ENCODE results near the gene ACTR3C. TPM values are rescaled to one million over a fixed set of nuclear protein-coding genes. Genes with fewer than 3 reads are reported as not detected.

The ACTR3C gene
- total and polyA plus RNA-seq, 5 donors = 4.2 to 7.4 (median 5.4) TPM

DNA sequence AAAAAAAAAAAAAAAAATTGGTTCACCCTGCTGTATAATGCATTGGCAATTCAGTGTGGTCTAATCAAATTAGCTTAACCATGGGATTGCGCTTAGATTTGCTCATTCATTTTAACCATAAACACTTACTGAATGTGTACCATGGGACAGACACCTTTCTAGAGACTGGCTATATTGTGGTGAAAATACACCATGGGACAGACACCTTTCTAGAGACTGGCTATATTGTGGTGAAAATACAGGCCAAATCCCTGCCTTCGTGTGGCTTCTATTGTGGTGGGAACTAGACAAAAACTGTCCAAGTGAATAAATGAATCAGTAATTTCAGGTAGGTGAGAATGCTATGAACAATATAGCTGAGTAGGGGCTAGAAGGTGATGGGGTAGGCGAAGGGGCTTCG is 35.1 kb upstream of the ACTR3C start:
- ATAC-seq (no peak), DNase-seq (no peak)
- no peaks in the 10 kb centered on the region for H3K9me3 ChIP-seq (ENCODE audit: control insufficient read depth, low read length)
- 95% methylated on average over 4 of the region's 4 CpGs for WGBS
- intact Hi-C loops (cut with DNase I) = loop anchor here in 2 of 4 donors (10.0 kb wide), 1 partner anchor 46 kb away; a partner anchor contains a TSS
- H3K27me3 ChIP-seq (ENCODE audit: control insufficient read depth, insufficient read depth) = no peaks in the 10 kb centered on the region
- no peak overlapping the region for H3K27ac ChIP-seq (ENCODE audit: low read length)
- no peaks in the 10 kb centered on the region for H3K4me1 ChIP-seq (ENCODE audit: control insufficient read depth, insufficient read depth, low read length)
- no peak overlapping the region for H3K4me3 ChIP-seq (ENCODE audit: low read length)

DNA sequence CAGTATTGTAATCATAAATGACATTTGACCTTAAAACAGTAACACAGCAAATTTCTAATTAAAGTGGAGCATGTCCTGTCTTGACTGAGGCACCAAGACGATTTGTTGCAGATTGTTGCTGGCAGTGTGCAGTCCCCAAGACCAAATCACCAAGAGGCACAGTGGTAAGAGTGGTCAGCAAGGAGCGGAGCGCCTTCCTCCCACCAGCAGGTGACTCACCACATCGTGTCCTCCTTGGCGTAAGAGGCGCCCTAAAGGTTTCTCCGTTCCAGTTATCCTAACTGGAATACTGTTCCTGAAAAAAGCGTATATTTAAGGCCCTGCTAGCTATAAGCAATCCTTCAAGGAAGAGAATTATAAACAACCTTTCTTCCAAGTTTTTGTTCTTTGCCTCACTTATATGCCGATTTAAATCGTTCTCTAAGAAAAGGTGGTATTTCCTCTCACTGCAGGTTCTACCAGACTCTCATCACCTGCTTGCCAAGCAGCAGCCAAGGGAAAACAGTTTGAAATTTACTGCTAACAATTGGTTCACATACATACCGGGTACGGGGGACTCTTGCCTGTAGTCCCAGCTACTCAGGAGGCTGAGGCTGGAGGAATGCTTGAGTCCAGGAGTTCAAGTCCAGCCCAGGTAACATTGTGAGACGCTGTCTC is 34.6 kb upstream of the ACTR3C start:
- no peak for ATAC-seq
- intact Hi-C loops (cut with DNase I) = loop anchor here in 3 of 4 donors (2.0 to 10.0 kb wide), 2 partner anchors 47 to 63 kb away; a partner anchor contains a TSS
- no peaks in the 10 kb centered on the region for H3K9me3 ChIP-seq (ENCODE audit: control insufficient read depth, low read length)
- H3K27ac ChIP-seq (ENCODE audit: low read length) = no peak overlapping the region
- no peak for DNase-seq
- H3K4me3 ChIP-seq (ENCODE audit: low read length) = no peak overlapping the region
- H3K27me3 ChIP-seq (ENCODE audit: control insufficient read depth, insufficient read depth) = no peaks in the 10 kb centered on the region
- WGBS = 82% methylated on average over 13 of the region's 13 CpGs
- H3K4me1 ChIP-seq (ENCODE audit: control insufficient read depth, insufficient read depth, low read length) = no peaks in the 10 kb centered on the region

DNA sequence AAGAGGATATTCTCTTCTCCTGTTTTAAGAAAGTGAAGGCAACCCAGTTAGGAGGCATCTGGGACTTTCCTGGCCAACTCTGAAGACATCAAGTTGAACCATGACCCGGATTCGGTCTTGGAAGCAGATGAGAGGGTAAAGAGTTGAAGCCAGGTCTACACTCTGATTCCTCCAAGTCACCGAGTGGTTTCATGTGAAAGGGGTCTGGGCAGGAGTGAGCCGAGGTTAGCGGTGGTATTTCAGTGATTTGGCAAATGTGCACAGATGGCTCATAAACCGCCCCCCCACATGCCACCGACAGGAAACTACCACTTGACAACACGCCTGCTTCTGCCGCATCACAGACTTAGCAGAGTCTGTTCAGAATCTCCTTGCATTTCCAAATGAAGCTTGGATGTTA is 33.9 kb upstream of the ACTR3C start:
- no peaks in the 10 kb centered on the region for H3K27me3 ChIP-seq (ENCODE audit: control insufficient read depth, insufficient read depth)
- no peak for DNase-seq
- no peak for ATAC-seq
- no peak overlapping the region for H3K4me3 ChIP-seq (ENCODE audit: low read length)
- H3K9me3 ChIP-seq (ENCODE audit: control insufficient read depth, low read length) = no peaks in the 10 kb centered on the region
- no peak overlapping the region for H3K27ac ChIP-seq (ENCODE audit: low read length)
- no peaks in the 10 kb centered on the region for H3K4me1 ChIP-seq (ENCODE audit: control insufficient read depth, insufficient read depth, low read length)
- WGBS = 52% methylated on average over 9 of the region's 9 CpGs
- intact Hi-C loops (cut with DNase I) = loop anchor here in 3 of 4 donors (2.0 to 10.0 kb wide), 2 partner anchors 48 to 64 kb away; a partner anchor contains a TSS

DNA sequence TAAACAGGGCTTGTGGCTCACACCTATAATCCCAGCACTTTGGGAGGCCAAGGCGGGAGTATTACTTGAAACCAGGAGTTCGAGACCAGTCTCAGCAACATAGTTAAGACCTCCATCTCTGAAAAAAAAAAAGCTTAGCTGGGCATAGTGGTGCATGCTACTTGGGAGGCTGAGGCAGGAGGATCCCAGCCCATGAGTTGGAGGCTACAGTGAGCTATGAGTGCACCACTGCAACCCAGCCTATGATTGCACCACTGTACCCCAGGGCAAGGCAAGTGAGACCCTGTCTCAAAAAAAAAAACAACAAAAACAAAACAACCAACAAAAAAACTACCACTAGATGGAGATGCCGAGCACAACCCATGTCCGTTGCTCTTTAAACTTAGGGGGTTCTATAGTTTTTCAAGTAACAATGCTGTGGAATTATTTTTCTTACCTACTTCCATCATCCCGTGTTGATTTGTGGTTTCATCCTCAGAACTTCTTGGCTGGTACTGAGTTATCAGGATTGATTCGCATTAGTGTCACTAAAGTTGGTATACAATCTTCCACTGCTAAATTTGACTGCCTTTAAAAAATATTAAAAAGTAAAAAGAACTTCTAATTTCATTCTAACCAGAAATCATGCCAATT is 33.0 kb upstream of the ACTR3C start:
- intact Hi-C loops (cut with DNase I) = loop anchor here in 3 of 4 donors (2.0 to 10.0 kb wide), 2 partner anchors 48 to 64 kb away; a partner anchor contains a TSS
- H3K9me3 ChIP-seq (ENCODE audit: control insufficient read depth, low read length) = no peaks in the 10 kb centered on the region
- DNase-seq (no peak), ATAC-seq (no peak)
- H3K27me3 ChIP-seq (ENCODE audit: control insufficient read depth, insufficient read depth) = no peaks in the 10 kb centered on the region
- H3K4me3 ChIP-seq (ENCODE audit: low read length) = no peak overlapping the region
- H3K4me1 ChIP-seq (ENCODE audit: control insufficient read depth, insufficient read depth, low read length) = no peaks in the 10 kb centered on the region
- no peak overlapping the region for H3K27ac ChIP-seq (ENCODE audit: low read length)
- 33% methylated on average over 6 of the region's 6 CpGs for WGBS

DNA sequence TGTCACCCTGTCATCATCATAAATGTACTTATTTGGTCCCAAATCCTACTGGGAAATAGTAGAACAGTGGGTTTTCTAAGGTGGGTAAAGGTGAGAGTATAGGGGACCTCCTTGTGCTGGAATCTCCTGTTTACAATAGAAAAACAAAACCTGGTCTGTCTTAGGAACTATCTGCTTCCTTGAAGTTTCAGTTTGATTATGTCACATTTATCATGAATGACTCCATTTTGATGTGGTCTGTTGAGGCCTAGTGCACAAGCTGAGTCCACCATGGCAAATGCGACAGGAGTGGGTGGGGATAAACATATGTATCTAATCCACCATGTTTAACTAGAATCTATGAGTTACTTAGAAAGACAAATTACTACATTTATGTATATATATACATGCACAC is 32.3 kb upstream of the ACTR3C start:
- no peak for DNase-seq
- H3K27ac ChIP-seq (ENCODE audit: low read length) = no peak overlapping the region
- H3K4me3 ChIP-seq (ENCODE audit: low read length) = no peak overlapping the region
- H3K27me3 ChIP-seq (ENCODE audit: control insufficient read depth, insufficient read depth) = no peaks in the 10 kb centered on the region
- intact Hi-C loops (cut with DNase I) = loop anchor here (2.0 to 10.0 kb wide), 3 partner anchors 49 to 65 kb away; a partner anchor contains a TSS
- WGBS = 86% methylated on average over 1 of the region's 1 CpG
- H3K4me1 ChIP-seq (ENCODE audit: control insufficient read depth, insufficient read depth, low read length) = no peaks in the 10 kb centered on the region
- no peak for ATAC-seq
- no peaks in the 10 kb centered on the region for H3K9me3 ChIP-seq (ENCODE audit: control insufficient read depth, low read length)

DNA sequence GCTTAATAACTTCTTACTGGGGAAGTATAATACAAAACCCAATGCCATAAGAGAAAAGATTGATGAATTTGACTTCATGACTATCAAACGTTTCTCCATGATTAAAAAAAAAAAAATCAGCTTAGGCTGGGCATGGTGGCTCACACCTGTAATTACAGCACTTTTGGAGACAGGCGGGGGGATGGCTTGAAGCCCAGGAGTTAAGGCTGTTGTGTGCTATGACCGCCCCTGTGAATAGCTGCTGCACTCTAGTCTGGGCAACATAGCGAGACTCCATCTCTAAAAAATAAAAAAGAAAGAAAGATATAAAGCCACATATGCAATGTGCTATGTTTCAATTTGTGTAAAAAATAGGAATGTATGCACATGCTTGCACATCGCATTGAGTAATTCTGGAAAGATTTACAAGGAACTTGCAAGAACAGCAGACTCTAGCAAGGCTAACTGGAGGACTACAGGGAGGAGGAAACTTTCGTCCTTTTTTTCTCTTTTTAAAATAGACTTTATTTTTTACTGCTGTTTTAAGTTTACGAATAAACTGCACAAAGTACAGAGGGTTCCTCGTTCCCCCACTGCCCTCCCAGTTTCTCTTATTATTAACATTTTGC is 28.3 kb upstream of the ACTR3C start:
- intact Hi-C loops (cut with DNase I) = loop anchor here in 2 of 4 donors (10.0 kb wide), 1 partner anchor 53 kb away; a partner anchor contains a TSS
- Histone ChIP-seq H3K9me3 (ENCODE audit: control insufficient read depth, low read length) (no peaks in the 10 kb centered on the region), H3K27me3 (ENCODE audit: control insufficient read depth, insufficient read depth) (no peaks in the 10 kb centered on the region), H3K4me3 (ENCODE audit: low read length) (no peak overlapping the region), H3K27ac (ENCODE audit: low read length) (no peak overlapping the region), H3K4me1 (ENCODE audit: control insufficient read depth, insufficient read depth, low read length) (no peaks in the 10 kb centered on the region)
- WGBS = 74% methylated on average over 8 of the region's 8 CpGs
- ATAC-seq = no peak
- no peak for DNase-seq

DNA sequence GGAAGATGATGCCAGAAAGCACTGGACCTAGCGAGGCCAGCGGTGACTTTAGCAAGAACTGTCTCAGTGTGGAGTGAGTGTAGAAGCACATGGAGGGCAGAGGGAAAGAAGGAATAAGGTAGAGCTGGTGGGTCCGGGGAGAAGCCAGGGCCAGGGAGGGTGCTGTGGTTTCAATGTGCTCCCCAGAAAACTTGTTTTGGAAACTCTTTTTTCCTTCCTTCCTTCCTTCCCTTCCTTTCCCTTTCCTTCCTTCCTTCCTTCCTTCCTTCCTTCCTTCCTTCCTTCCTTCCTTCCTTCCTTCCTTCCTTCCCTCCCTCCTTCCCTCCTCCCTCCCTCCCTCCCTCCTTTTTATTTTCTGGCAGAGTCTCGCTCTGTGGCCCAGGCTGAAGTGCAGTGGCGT is 23.6 kb upstream of the ACTR3C start:
- WGBS = 91% methylated on average over 5 of the region's 5 CpGs
- H3K27ac ChIP-seq (ENCODE audit: low read length) = no peak overlapping the region
- H3K27me3 ChIP-seq (ENCODE audit: control insufficient read depth, insufficient read depth) = no peaks in the 10 kb centered on the region
- DNase-seq = no peak
- intact Hi-C loops (cut with DNase I) = no loop called here
- ATAC-seq = no peak
- H3K9me3 ChIP-seq (ENCODE audit: control insufficient read depth, low read length) = no peaks in the 10 kb centered on the region
- H3K4me1 ChIP-seq (ENCODE audit: control insufficient read depth, insufficient read depth, low read length) = no peaks in the 10 kb centered on the region
- H3K4me3 ChIP-seq (ENCODE audit: low read length) = no peak overlapping the region

DNA sequence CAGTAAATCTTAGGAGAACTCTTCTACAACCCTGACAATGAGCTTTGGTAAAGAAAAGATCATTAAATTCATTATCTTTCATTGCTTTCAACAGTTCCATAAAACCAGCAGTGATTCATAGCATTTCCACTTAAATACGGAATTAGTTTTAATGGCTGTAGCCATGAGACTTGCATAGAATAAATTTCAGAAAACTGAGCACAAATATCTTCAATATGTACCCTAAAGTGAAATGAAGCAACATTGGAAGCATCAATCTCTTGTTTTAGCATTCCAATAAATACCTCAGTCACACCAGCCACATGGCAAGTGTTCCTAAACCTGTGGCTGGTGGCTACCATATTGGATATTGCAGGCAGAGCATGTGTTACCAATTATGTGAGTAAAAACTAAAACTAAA is 21.7 kb upstream of the ACTR3C start:
- H3K4me1 ChIP-seq (ENCODE audit: control insufficient read depth, insufficient read depth, low read length) = no peaks in the 10 kb centered on the region
- intact Hi-C loops (cut with DNase I) = no loop called here
- no peaks in the 10 kb centered on the region for H3K9me3 ChIP-seq (ENCODE audit: control insufficient read depth, low read length)
- no peak overlapping the region for H3K4me3 ChIP-seq (ENCODE audit: low read length)
- no peak overlapping the region for H3K27ac ChIP-seq (ENCODE audit: low read length)
- ATAC-seq (no peak), DNase-seq (no peak)
- H3K27me3 ChIP-seq (ENCODE audit: control insufficient read depth, insufficient read depth) = no peaks in the 10 kb centered on the region
- 71% methylated on average over 1 of the region's 1 CpG for WGBS

DNA sequence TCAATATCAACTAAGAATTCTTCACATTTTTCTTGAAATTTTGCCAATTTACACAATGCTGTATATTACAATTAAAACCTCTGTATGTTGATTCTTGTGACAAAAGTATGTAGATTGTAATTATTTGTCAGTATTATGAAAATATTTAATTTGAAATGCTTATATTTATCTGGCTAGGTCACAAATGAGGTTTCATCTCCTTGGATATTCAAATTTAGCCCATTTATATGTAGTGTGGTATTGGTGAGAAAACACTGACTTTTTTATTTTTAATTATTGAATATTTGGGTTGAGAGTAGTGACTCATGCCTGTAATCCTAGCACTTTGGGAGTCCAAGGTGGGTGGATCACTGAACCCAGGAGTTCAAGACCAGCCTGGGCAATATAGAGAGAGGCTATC is 21.0 kb upstream of the ACTR3C start:
- Histone ChIP-seq H3K27me3 (ENCODE audit: control insufficient read depth, insufficient read depth) (no peaks in the 10 kb centered on the region), H3K9me3 (ENCODE audit: control insufficient read depth, low read length) (no peaks in the 10 kb centered on the region), H3K27ac (ENCODE audit: low read length) (no peak overlapping the region), H3K4me3 (ENCODE audit: low read length) (no peak overlapping the region), H3K4me1 (ENCODE audit: control insufficient read depth, insufficient read depth, low read length) (no peaks in the 10 kb centered on the region)
- DNase-seq (no peak), ATAC-seq (no peak)
- intact Hi-C loops (cut with DNase I) = no loop called here

DNA sequence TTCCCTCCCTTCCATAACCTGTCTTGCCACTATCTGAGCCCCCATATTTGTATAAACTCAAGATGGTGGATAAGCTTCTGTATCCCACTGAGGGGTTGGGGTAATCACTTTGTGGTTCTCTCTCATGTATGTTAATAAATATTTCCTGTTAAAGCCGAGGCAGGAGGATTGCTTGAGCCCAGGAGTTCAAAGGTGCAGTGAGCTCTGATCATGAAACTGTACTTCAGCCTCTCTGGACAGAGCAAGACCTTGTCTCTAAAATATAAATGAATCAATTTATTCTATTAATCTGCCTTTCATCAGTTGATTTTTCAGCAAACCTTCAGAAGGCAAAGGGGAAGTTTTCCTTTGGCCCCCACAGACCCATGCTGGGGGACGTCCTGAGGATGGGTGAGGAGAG is 19.9 kb upstream of the ACTR3C start:
- Histone ChIP-seq H3K27me3 (ENCODE audit: control insufficient read depth, insufficient read depth) (no peaks in the 10 kb centered on the region), H3K4me3 (ENCODE audit: low read length) (no peak overlapping the region), H3K4me1 (ENCODE audit: control insufficient read depth, insufficient read depth, low read length) (no peaks in the 10 kb centered on the region), H3K27ac (ENCODE audit: low read length) (no peak overlapping the region), H3K9me3 (ENCODE audit: control insufficient read depth, low read length) (no peaks in the 10 kb centered on the region)
- no peak for ATAC-seq
- no peak for DNase-seq
- WGBS = 82% methylated on average over 2 of the region's 2 CpGs
- intact Hi-C loops (cut with DNase I) = no loop called here

DNA sequence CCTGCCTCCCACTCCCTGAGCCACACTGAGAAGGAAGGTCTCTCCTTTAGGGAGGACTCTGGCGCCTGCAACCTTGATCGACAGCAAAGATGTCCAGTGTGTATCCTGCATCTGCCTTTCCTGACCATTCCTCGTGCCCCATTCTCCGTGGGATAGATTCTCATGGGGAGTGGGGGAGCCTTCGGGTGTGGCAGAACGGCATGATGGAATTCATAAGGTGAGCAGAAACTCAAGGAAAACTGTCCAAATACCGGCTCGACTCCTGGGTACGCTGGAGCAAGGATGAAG is 18.7 kb upstream of the ACTR3C start:
- Histone ChIP-seq H3K4me3 (ENCODE audit: low read length) (no peak overlapping the region), H3K4me1 (ENCODE audit: control insufficient read depth, insufficient read depth, low read length) (no peaks in the 10 kb centered on the region), H3K9me3 (ENCODE audit: control insufficient read depth, low read length) (no peaks in the 10 kb centered on the region), H3K27ac (ENCODE audit: low read length) (no peak overlapping the region), H3K27me3 (ENCODE audit: control insufficient read depth, insufficient read depth) (no peaks in the 10 kb centered on the region)
- intact Hi-C loops (cut with DNase I) = no loop called here
- no peak for DNase-seq
- WGBS = 84% methylated on average over 9 of the region's 9 CpGs
- no peak for ATAC-seq
